H1 (cell line): Measurements from ENCODE around the gene TSGA10IP. TPM values are rescaled to one million over a fixed set of nuclear protein-coding genes. Genes with fewer than 3 reads are reported as not detected.
A peak's percentile ranks its signal among the peaks of the same experiment; 100 is the strongest.

ENCODE experiments used
- CTCF ChIA-PET: fragments of 300-600 bp; sonication (Branson Sonifier 250); formaldehyde crosslinking; loops from one replicate; lab custom pipeline; 2021; ENCODE audit not compliant: partially characterized antibody; lab: Charles Lee
- POLR2A ChIA-PET: fragments of 300-600 bp; sonication (Branson Sonifier 250); formaldehyde crosslinking; loops from one replicate; lab custom pipeline; 2021; ENCODE audit warnings: inconsistent platforms; ENCODE audit not compliant: partially characterized antibody; lab: Charles Lee
- DNase-seq, 2 experiments: peaks; one replicate each; pipeline versions ENCODE4 v3.0.0 to v3.0.0-alpha.2; 2010 to 2022; ENCODE audit warnings: low spot score in 2 of 2, low read depth in 1 of 2, mixed read lengths in 1 of 2
- FAIRE-seq: peaks from 2 replicates; lab custom pipeline; 2011; peaks lifted over from hg19 to GRCh38; lab: Jason Lieb, UNC
- H2AFZ ChIP-seq: 2 replicates; pipeline ENCODE4 v1.8.1; 2012; ENCODE audit warnings: low read length, inconsistent platforms
- H2AK5ac ChIP-seq: 2 replicates; pipeline ENCODE4 v1.6.1; 2013; ENCODE audit warnings: low read depth, low read length
- H2BK120ac ChIP-seq: replicated peaks from 2 replicates; pipeline ENCODE3; 2013; ENCODE audit warnings: low read depth, low read length, inconsistent platforms
- H2BK12ac ChIP-seq: 2 replicates; pipeline ENCODE4 v1.6.1; 2013; ENCODE audit warnings: low read depth, low read length
- H2BK15ac ChIP-seq: 2 replicates; pipeline ENCODE4 v1.6.1; 2013; ENCODE audit warnings: low read length
- H2BK20ac ChIP-seq: 2 replicates; pipeline ENCODE4 v1.6.1; 2013; ENCODE audit warnings: low read length
- H2BK5ac ChIP-seq: 2 replicates; pipeline ENCODE4 v1.6.1; 2013; ENCODE audit warnings: low read depth, low read length
- H3K14ac ChIP-seq: 2 replicates; pipeline ENCODE4 v1.6.1; 2013; ENCODE audit warnings: inconsistent platforms; ENCODE audit not compliant: insufficient read length
- H3K18ac ChIP-seq: 2 replicates; pipeline ENCODE4 v1.6.1; 2013; ENCODE audit warnings: low read length; ENCODE audit errors: extremely low read depth
- H3K23ac ChIP-seq: 2 replicates; pipeline ENCODE4 v1.6.1; 2013; ENCODE audit warnings: inconsistent platforms; ENCODE audit not compliant: insufficient read length
- H3K23me2 ChIP-seq: 2 replicates; pipeline ENCODE4 v1.6.1; 2013; ENCODE audit warnings: low read depth, low read length
- H3K27ac ChIP-seq: 2 replicates; pipeline ENCODE4 v1.6.1; 2011; ENCODE audit warnings: low read depth, low read length, inconsistent platforms
- H3K27me3 ChIP-seq, 4 experiments: replicated peaks in 1 of 4; 1 replicate in 1 of 4; 2 replicates in 3 of 4; pipeline versions ENCODE4 v1.6.1 to v1.8.1; 2011 to 2013; ENCODE audit warnings: low read length in 3 of 4, mild to moderate bottlenecking in 3 of 4, inconsistent platforms in 2 of 4, mixed read lengths in 2 of 4, moderate library complexity in 1 of 4; ENCODE audit not compliant: control insufficient read depth in 3 of 4, insufficient read depth in 3 of 4; ENCODE audit errors: extremely low read depth in 1 of 4
- H3K36me3 ChIP-seq, 4 experiments: 2 replicates each; pipeline versions ENCODE4 v1.6.1 to v1.8.1; 2011 to 2013; ENCODE audit warnings: mild to moderate bottlenecking in 4 of 4, low read length in 3 of 4, moderate library complexity in 2 of 4, control low read depth in 1 of 4, inconsistent platforms in 1 of 4; ENCODE audit not compliant: insufficient read depth in 4 of 4, control insufficient read depth in 2 of 4
- H3K4ac ChIP-seq: replicated peaks from 2 replicates; pipeline ENCODE3; 2013; ENCODE audit warnings: low read length, low read depth, mixed read lengths, inconsistent platforms; ENCODE audit not compliant: insufficient read length
- H3K4me1 ChIP-seq, 4 experiments: replicated peaks in 1 of 4; 1 replicate in 1 of 4; 2 replicates in 3 of 4; pipeline versions ENCODE4 v1.6.1 to v1.8.1; 2011 to 2013; ENCODE audit warnings: low read length in 3 of 4, inconsistent platforms in 2 of 4, mixed read lengths in 1 of 4; ENCODE audit not compliant: insufficient read depth in 4 of 4, control insufficient read depth in 3 of 4
- H3K4me2 ChIP-seq, 2 experiments: 2 replicates each; pipeline versions ENCODE4 v1.6.1 to v1.8.1; 2011 to 2013; ENCODE audit warnings: low read depth in 2 of 2, low read length in 2 of 2, control low read depth in 1 of 2, inconsistent platforms in 1 of 2, mild to moderate bottlenecking in 1 of 2; ENCODE audit not compliant: insufficient read depth in 1 of 2
- H3K4me3 ChIP-seq, 4 experiments: fragments of 200-600, 300-600 bp in 1 of 4; sonication (generic), shearing (Covaris generic), sonication (Bioruptor Twin) in 1 of 4; 2 replicates each; pipeline versions ENCODE4 v1.5.1 to v1.8.1; 2011 to 2016; ENCODE audit warnings: low read length in 4 of 4, low read depth in 3 of 4, control low read depth in 2 of 4, inconsistent platforms in 2 of 4, mild to moderate bottlenecking in 2 of 4, mixed read lengths in 1 of 4, moderate library complexity in 1 of 4; ENCODE audit not compliant: insufficient read depth in 2 of 4; ENCODE audit errors: extremely low read depth in 1 of 4
- H3K56ac ChIP-seq: replicated peaks from 2 replicates; pipeline ENCODE3; 2013; ENCODE audit warnings: low read depth, mild to moderate bottlenecking, mixed read lengths, low read length, inconsistent platforms; ENCODE audit not compliant: insufficient read length
- H3K79me1 ChIP-seq: 2 replicates; pipeline ENCODE4 v1.6.1; 2013; ENCODE audit warnings: low read depth, low read length, control low read depth
- H3K79me2 ChIP-seq, 2 experiments: 2 replicates each; pipeline versions ENCODE4 v1.6.1 to v1.8.1; 2012 to 2013; ENCODE audit warnings: low read length in 2 of 2, mild to moderate bottlenecking in 2 of 2, inconsistent platforms in 1 of 2; ENCODE audit not compliant: insufficient read depth in 2 of 2, control insufficient read depth in 1 of 2
- H3K9ac ChIP-seq, 4 experiments: replicated peaks in 1 of 4; 1 replicate in 1 of 4; 2 replicates in 3 of 4; pipeline versions ENCODE4 v1.6.1 to v1.8.1; 2011 to 2013; ENCODE audit warnings: low read depth in 3 of 4, low read length in 3 of 4, control low read depth in 2 of 4, mild to moderate bottlenecking in 2 of 4, moderate library complexity in 2 of 4, inconsistent platforms in 1 of 4; ENCODE audit errors: extremely low read depth in 1 of 4
- H3K9me3 ChIP-seq, 2 experiments: 2 replicates each; pipeline versions ENCODE4 v1.6.1 to v1.8.1; 2012 to 2013; ENCODE audit warnings: mild to moderate bottlenecking in 2 of 2, moderate library complexity in 2 of 2, control low read depth in 1 of 2, inconsistent platforms in 1 of 2, low read depth in 1 of 2, low read length in 1 of 2, mixed read lengths in 1 of 2; ENCODE audit not compliant: insufficient read depth in 2 of 2
- H4K20me1 ChIP-seq, 2 experiments: replicated peaks in 1 of 2; 2 replicates each; pipeline versions ENCODE3 to v1.8.1; 2011 to 2013; ENCODE audit warnings: inconsistent platforms in 2 of 2, low read length in 2 of 2, mild to moderate bottlenecking in 1 of 2; ENCODE audit not compliant: insufficient read depth in 2 of 2, control insufficient read depth in 1 of 2
- H4K5ac ChIP-seq: 2 replicates; pipeline ENCODE4 v1.6.1; 2013; ENCODE audit warnings: low read length, low read depth, mixed read lengths, inconsistent platforms; ENCODE audit not compliant: insufficient read length
- H4K8ac ChIP-seq: 2 replicates; pipeline ENCODE4 v1.8.0; 2013; ENCODE audit warnings: mild to moderate bottlenecking, moderate library complexity, low read length, inconsistent platforms; ENCODE audit not compliant: insufficient read depth; ENCODE audit errors: extremely low read depth
- H4K91ac ChIP-seq: replicated peaks from 2 replicates; pipeline ENCODE3; 2013; ENCODE audit warnings: low read length, mixed read lengths, inconsistent platforms; ENCODE audit not compliant: insufficient read length
- ASH2L ChIP-seq: fragments of 200-600, 300-600 bp; sonication (generic); IDR thresholded peaks from one replicate; pipeline ENCODE4 v1.7.1; 2017; ENCODE audit warnings: low read length
- CREB1 ChIP-seq: IDR thresholded peaks from 2 replicates; pipeline ENCODE4 v1.6.1; 2012; ENCODE audit warnings: inconsistent platforms
- CTBP2 ChIP-seq: IDR thresholded peaks from 2 replicates; pipeline ENCODE4 v1.7.0; 2011; ENCODE audit warnings: borderline replicate concordance, mild to moderate bottlenecking, moderate library complexity, mixed read lengths, low read length; ENCODE audit not compliant: insufficient read depth, insufficient read length
- EGR1 ChIP-seq: IDR thresholded peaks from 2 replicates; pipeline ENCODE4 v1.6.1; 2011; ENCODE audit warnings: low read depth, low read length, borderline replicate concordance
- RAD21 ChIP-seq, 2 experiments: IDR thresholded peaks in 1 of 2; conservative IDR thresholded peaks in 1 of 2; 2 replicates each; pipeline ENCODE4 v1.6.1; 2011; ENCODE audit warnings: low read depth in 2 of 2, low read length in 2 of 2, improper control_type of control experiment in 1 of 2, inconsistent platforms in 1 of 2, mild to moderate bottlenecking in 1 of 2, moderate library complexity in 1 of 2
- SIX5 ChIP-seq: IDR thresholded peaks from 2 replicates; pipeline ENCODE4 v1.6.1; 2011; ENCODE audit warnings: mild to moderate bottlenecking, low read depth, low read length
- SP1 ChIP-seq: IDR thresholded peaks from 2 replicates; pipeline ENCODE4 v1.6.1; 2011; ENCODE audit warnings: low read depth, low read length
- SP2 ChIP-seq: IDR thresholded peaks from 2 replicates; pipeline ENCODE4 v1.6.1; 2012; ENCODE audit warnings: mild to moderate bottlenecking, low read length, inconsistent platforms
- SRF ChIP-seq: IDR thresholded peaks from 2 replicates; pipeline ENCODE4 v1.6.1; 2011; ENCODE audit warnings: mild to moderate bottlenecking, low read depth, low read length, moderate library complexity
- TCF12 ChIP-seq: IDR thresholded peaks from 2 replicates; pipeline ENCODE4 v1.6.1; 2011; ENCODE audit warnings: low read depth, mild to moderate bottlenecking, low read length
- WGBS, 2 experiments: shearing (Covaris generic) in 1 of 2; methylation state at CpG; one replicate each; pipeline versions ENCODE4 v1.1.6 to v1.1.7; 2013 to 2015; ENCODE audit warnings: low lambda C conversion rate in 2 of 2, mixed read lengths in 2 of 2, inconsistent platforms in 1 of 2, low coverage in 1 of 2, missing lambda C conversion rate in 1 of 2; ENCODE audit not compliant: insufficient replicate concordance in 2 of 2, insufficient coverage in 1 of 2, insufficient read length in 1 of 2; ENCODE audit errors: extremely low coverage in 1 of 2, missing lambda C conversion rate in 1 of 2; 5-methylcytosine and 5-hydroxymethylcytosine counted together
- polyA plus RNA-seq, 7 experiments: library from polyadenylated mRNA; depleted of rRNA in 3 of 7; stranded (reverse) in 5 of 7; unstranded in 2 of 7; fragments of >200 nt in 5 of 7; fragments of 200-250 nt in 2 of 7; gene quantifications; 1 replicate in 5 of 7; 2 replicates in 1 of 7; 4 replicates in 1 of 7; pipeline versions ENCODE4 v1.2.1 to v1.2.3, GENCODE V29; 2011 to 2013; ENCODE audit warnings: missing spikeins in 2 of 7, mixed read lengths in 2 of 7
- total RNA-seq: library from RNA; stranded (reverse); fragmentation: NEBNext Ultra II Directional; extraction: Animal tissue kit (Norgen Biotek cat#: 25700); gene quantifications from 2 replicates; pipeline ENCODE4 v1.2.1, GENCODE V29; 2021

TSGA10IP gene
- total and polyA plus RNA-seq, 2 of the 8 experiments (the other 6 are each of a cell fraction or from before 2014, with no cell fraction given) = 1.9 to 6.0 TPM

GRCh38 chr11:65919141-65919572, 26.1 kb upstream of the TSGA10IP start, which contains the start of gene DRAP1:
Gene DRAP1 (plus strand): TSS chr11:65919426. CDS start chr11:65919502, 76 bp downstream.
- Histone ChIP-seq H3K4me3 (peak within 1 kb of the TSS; percentile 91 to 98 (median 94)), H2BK5ac (peak within 1 kb of the TSS; percentile 71), H3K9me3 (no peaks in the 10 kb centered on the region), H3K27ac (peak within 1 kb of the TSS; percentile 80), H4K5ac (peak within 1 kb of the TSS; percentile 92), H3K4ac (peak within 1 kb of the TSS; percentile 97), H2BK12ac (no peak within 1 kb of the TSS), H2BK20ac (no peak within 1 kb of the TSS), H3K36me3 (peaks cover 0 to 8% (median 5%) of the 10 kb centered on the region in 4 experiments; a peak in 4 of 8 replicates), H3K79me2 (peaks cover 0 to 7% of the 10 kb centered on the region in 2 experiments; a peak in 2 of 4 replicates), H2AFZ (no peak within 1 kb of the TSS), H2AK5ac (peak within 1 kb of the TSS; percentile 17; the same call in 1 of the 2 replicates), H4K91ac (peak within 1 kb of the TSS; percentile 95), H3K4me1 (peaks cover 0 to 22% (median 13%) of the 10 kb centered on the region in 4 experiments; a peak in 4 of 7 replicates), H3K27me3 (no peaks in the 10 kb centered on the region), H3K18ac (peak within 1 kb of the TSS; percentile 93), H3K23me2 (peaks cover 13% of the 10 kb centered on the region; the same call in 1 of the 2 replicates), H3K14ac (no peak within 1 kb of the TSS), H2BK120ac (no peak within 1 kb of the TSS), H2BK15ac (0 out of 2 replicates have a peak within 1 kb of the TSS, but pooled peaks have one; percentile 40), H3K9ac (peak within 1 kb of the TSS; percentile 76 to 92 (median 84)), H3K4me2 (peak within 1 kb of the TSS; percentile 83 to 94), H4K20me1 (peaks cover 0 to 7% of the 10 kb centered on the region in 2 experiments), H4K8ac (peak within 1 kb of the TSS; percentile 98), H3K23ac (no peak within 1 kb of the TSS), H3K56ac (peak within 1 kb of the TSS; percentile 69), H3K79me1 (peaks cover 7% of the 10 kb centered on the region; the same call in 1 of the 2 replicates)
- peak; percentile 85 to 95 for DNase-seq
- 0% methylated on average over 12 of the region's 59 CpGs; no CpG with 5 or more reads in 1 of the 2 experiments for WGBS, 2 experiments
- CTCF ChIA-PET = interaction anchor here (0.6 to 2.3 kb wide), 3 partner anchors 13 to 34 kb away, joined by 3 to 7 read pairs (median 3); no protein-coding TSS in a partner anchor
- POLR2A ChIA-PET = interaction anchor here (0.9 to 4.9 kb wide), 9 partner anchors 13 to 60 kb away, joined by 3 to 36 read pairs (median 5); partner anchors contain the start of genes CCDC85B and MUS81
- FAIRE-seq = no peak
- TF ChIP-seq RAD21 (IDR thresholded peaks at IDR 0.05 in 1 of 2, conservative IDR thresholded peaks at IDR 0.05 in 1 of 2; ENCODE audit: low read depth in 2 of 2, low read length in 2 of 2) = peak in 1 of 2 experiments; percentile 29; a peak in 2 of 4 replicates
- peak; percentile 66 for TF ChIP-seq ASH2L
- TF ChIP-seq SIX5 = no peak
- peak; percentile 100 for TF ChIP-seq EGR1
- TF ChIP-seq SP1 = peak; percentile 97
- peak; percentile 38; the same call in 1 of the 2 replicates for TF ChIP-seq TCF12
- TF ChIP-seq CREB1 = peak; percentile 83
- peak; percentile 77 for TF ChIP-seq CTBP2
- TF ChIP-seq SP2 = 0 out of 2 replicates have a peak, but pooled peaks have one; percentile 11
- peak; percentile 32; the same call in 1 of the 2 replicates for TF ChIP-seq SRF
